ENCODE data around the gene BRSK2. TPM values are rescaled to one million over a fixed set of nuclear protein-coding genes. Genes with fewer than 3 reads are reported as not detected.

The BRSK2 gene
- total RNA-seq, 4 donors from 2014 or later = 0.23 to 0.68 TPM; not detected in 2

DNA sequence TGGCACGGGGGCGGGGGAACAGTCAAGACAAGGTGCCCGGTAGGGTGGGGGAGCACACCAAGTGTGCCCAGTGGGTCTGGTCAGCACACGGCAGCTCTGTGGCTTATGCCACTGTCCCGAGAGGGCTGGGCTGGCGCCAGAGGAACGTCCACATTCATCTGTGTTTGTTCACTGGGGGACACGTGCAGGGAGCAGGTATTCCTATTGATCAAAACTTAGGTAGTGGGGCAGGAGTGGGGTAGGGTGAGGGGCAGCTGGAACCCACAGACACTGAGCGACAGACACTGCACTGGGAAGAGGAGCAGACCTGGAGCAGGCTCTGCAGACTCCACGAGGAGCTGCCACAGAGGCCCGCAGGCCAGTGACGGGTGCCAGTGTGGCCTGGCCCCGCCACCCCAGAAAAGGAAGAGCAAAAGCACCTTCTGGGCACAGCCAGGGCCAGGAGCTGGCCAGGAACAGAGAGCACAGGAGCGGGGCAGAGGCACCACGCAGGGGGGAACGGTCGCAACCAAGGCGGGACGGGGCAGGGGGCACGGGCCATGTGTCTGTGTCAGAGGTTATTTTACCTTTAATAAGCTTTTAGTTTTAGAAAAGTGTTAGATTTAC lies 98.9 kb downstream of the BRSK2 start:
- H3K4me3 ChIP-seq (ENCODE audit: low read depth, poor library complexity, severe bottlenecking) = no peak overlapping the region
- WGBS, 2 donors = 85 to 86% methylated on average over 20 of the region's 20 CpGs
- intact Hi-C loops (cut with DNase I; ENCODE audit: low total_unique reads) = no loop called here
- DNase-seq (ENCODE audit: low spot score in 2 of 2) = no peak
- TF ChIP-seq POLR2A (IDR thresholded peaks at IDR 0.05) = no peak

GRCh38 chr11:1490651-1491050 lies 100.9 kb downstream of the BRSK2 start:
- intact Hi-C loops (cut with DNase I; ENCODE audit: low total_unique reads) = no loop called here
- no peak for DNase-seq (ENCODE audit: low spot score in 2 of 2)
- WGBS, 2 donors = 78 to 80% methylated on average over 7 of the region's 7 CpGs
- no peak overlapping the region for H3K4me3 ChIP-seq (ENCODE audit: low read depth, poor library complexity, severe bottlenecking)
- no peak for TF ChIP-seq POLR2A (IDR thresholded peaks at IDR 0.05)
- TF ChIP-seq, protein P1, sequence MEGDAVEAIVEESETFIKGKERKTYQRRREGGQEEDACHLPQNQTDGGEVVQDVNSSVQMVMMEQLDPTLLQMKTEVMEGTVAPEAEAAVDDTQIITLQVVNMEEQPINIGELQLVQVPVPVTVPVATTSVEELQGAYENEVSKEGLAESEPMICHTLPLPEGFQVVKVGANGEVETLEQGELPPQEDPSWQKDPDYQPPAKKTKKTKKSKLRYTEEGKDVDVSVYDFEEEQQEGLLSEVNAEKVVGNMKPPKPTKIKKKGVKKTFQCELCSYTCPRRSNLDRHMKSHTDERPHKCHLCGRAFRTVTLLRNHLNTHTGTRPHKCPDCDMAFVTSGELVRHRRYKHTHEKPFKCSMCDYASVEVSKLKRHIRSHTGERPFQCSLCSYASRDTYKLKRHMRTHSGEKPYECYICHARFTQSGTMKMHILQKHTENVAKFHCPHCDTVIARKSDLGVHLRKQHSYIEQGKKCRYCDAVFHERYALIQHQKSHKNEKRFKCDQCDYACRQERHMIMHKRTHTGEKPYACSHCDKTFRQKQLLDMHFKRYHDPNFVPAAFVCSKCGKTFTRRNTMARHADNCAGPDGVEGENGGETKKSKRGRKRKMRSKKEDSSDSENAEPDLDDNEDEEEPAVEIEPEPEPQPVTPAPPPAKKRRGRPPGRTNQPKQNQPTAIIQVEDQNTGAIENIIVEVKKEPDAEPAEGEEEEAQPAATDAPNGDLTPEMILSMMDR (IDR thresholded peaks at IDR 0.05) = no peak

GRCh38 chr11:1491379-1491778 lies 101.6 kb downstream of the BRSK2 start:
- no peak for DNase-seq (ENCODE audit: low spot score in 2 of 2)
- whole genome bisulfite sequencing, 2 donors = 91 to 93% methylated on average over 12 of the region's 12 CpGs
- no peak for TF ChIP-seq POLR2A (IDR thresholded peaks at IDR 0.05)
- TF ChIP-seq, protein P1 (IDR thresholded peaks at IDR 0.05) = no peak
- no peak overlapping the region for H3K4me3 ChIP-seq (ENCODE audit: low read depth, poor library complexity, severe bottlenecking)
- intact Hi-C loops (cut with DNase I; ENCODE audit: low total_unique reads) = no loop called here

- DNase-seq (ENCODE audit: low spot score in 2 of 2) = no peak
- TF ChIP-seq, protein P1 (IDR thresholded peaks at IDR 0.05) = no peak
- no peak for TF ChIP-seq POLR2A (IDR thresholded peaks at IDR 0.05)
- intact Hi-C loops (cut with DNase I; ENCODE audit: low total_unique reads) = no loop called here
- WGBS, 2 donors = 94 to 97% methylated on average over 3 of the region's 3 CpGs
- no peak overlapping the region for H3K4me3 ChIP-seq (ENCODE audit: low read depth, poor library complexity, severe bottlenecking)
Measured at GRCh38 chr11:1493650-1494244, 104.0 kb downstream of the BRSK2 start.

DNA sequence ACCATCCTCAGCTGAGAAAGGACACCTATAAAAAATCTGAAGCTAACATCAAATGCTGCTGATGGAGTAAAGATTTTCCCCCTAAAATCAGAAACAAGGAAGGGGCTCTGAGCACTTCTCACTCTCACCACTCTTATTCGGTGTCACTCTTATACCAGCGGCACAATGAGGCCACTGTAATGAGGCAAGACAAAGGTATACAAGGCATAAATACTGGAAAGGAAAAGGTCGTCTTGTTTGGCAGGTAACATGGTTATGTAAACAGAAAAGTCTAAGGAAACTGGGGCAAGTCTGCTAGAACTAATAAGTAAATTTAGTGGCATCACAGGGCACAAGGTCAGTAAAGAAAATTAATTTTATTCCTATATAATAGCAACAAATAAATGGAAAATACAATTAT lies 104.9 kb downstream of the BRSK2 start:
- intact Hi-C loops (cut with DNase I; ENCODE audit: low total_unique reads) = no loop called here
- TF ChIP-seq, protein P1 (IDR thresholded peaks at IDR 0.05) = no peak
- TF ChIP-seq POLR2A (IDR thresholded peaks at IDR 0.05) = no peak
- WGBS, 2 donors = 81 to 91% methylated on average over 3 of the region's 3 CpGs
- no peak overlapping the region for H3K4me3 ChIP-seq (ENCODE audit: low read depth, poor library complexity, severe bottlenecking)
- DNase-seq (ENCODE audit: low spot score in 2 of 2) = no peak

GRCh38 chr11:1496091-1496760 lies 106.5 kb downstream of the BRSK2 start:
- no peak overlapping the region for H3K4me3 ChIP-seq (ENCODE audit: low read depth, poor library complexity, severe bottlenecking)
- WGBS, 2 donors = 66 to 71% methylated on average over 9 of the region's 9 CpGs
- no peak for DNase-seq (ENCODE audit: low spot score in 2 of 2)
- intact Hi-C loops (cut with DNase I; ENCODE audit: low total_unique reads) = no loop called here
- TF ChIP-seq, protein P1 (IDR thresholded peaks at IDR 0.05) = no peak
- no peak for TF ChIP-seq POLR2A (IDR thresholded peaks at IDR 0.05)
